ENCODE results near the gene PRPF8. TPM values are rescaled to one million over a fixed set of nuclear protein-coding genes. Genes with fewer than 3 reads are reported as not detected.

Gene PRPF8
- total and polyA plus RNA-seq, 2 of the 8 experiments (the other 6 are each of a cell fraction or from before 2014, with no cell fraction given), result 329 to 337 TPM

GRCh38 chr17:1630662-1631061 is 54.0 kb downstream of the PRPF8 start:
- POLR2A ChIA-PET (ENCODE audit: partially characterized antibody), result interaction anchor here (1.2 to 6.2 kb wide), 4 partner anchors 9 to 56 kb away, joined by 4 to 29 read pairs (median 12); no protein-coding TSS in a partner anchor
- no peak overlapping the region for H3K27ac ChIP-seq (ENCODE audit: low read depth, low read length)
- no peak overlapping the region for H4K91ac ChIP-seq (replicated peaks; ENCODE audit: insufficient read length, low read length)
- no peak overlapping the region for H2BK20ac ChIP-seq (ENCODE audit: low read length)
- H3K36me3 ChIP-seq (ENCODE audit: control insufficient read depth in 2 of 4, insufficient read depth in 4 of 4, low read length in 3 of 4), result no peaks in the 10 kb centered on the region
- no peak overlapping the region for H2BK12ac ChIP-seq (ENCODE audit: low read depth, low read length)
- peaks cover 14% of the 10 kb centered on the region for H3K23me2 ChIP-seq (ENCODE audit: low read depth, low read length)
- H4K20me1 ChIP-seq (replicated peaks in 1 of 2; ENCODE audit: control insufficient read depth in 1 of 2, insufficient read depth in 2 of 2, low read length in 2 of 2), result peaks cover 0 to 4% of the 10 kb centered on the region in 2 experiments
- no peak for DNase-seq (ENCODE audit: low read depth in 1 of 2, low spot score in 2 of 2)
- H3K79me2 ChIP-seq (ENCODE audit: control insufficient read depth in 1 of 2, insufficient read depth in 2 of 2, low read length in 2 of 2), result no peaks in the 10 kb centered on the region
- peaks cover 0 to 13% (median 5%) of the 10 kb centered on the region in 4 experiments; a peak in 5 of 7 replicates for H3K27me3 ChIP-seq (replicated peaks in 1 of 4; ENCODE audit: control insufficient read depth in 3 of 4, extremely low read depth in 1 of 4, insufficient read depth in 3 of 4, low read length in 3 of 4)
- H3K4me1 ChIP-seq (replicated peaks in 1 of 4; ENCODE audit: control insufficient read depth in 3 of 4, insufficient read depth in 4 of 4, low read length in 3 of 4), result peaks cover 0 to 7% (median 5%) of the 10 kb centered on the region in 4 experiments; a peak in 6 of 7 replicates
- H2BK5ac ChIP-seq (ENCODE audit: low read depth, low read length), result no peak overlapping the region
- no peak overlapping the region for H4K8ac ChIP-seq (ENCODE audit: extremely low read depth, insufficient read depth, low read length)
- H3K4me2 ChIP-seq (ENCODE audit: insufficient read depth in 1 of 2, low read depth in 2 of 2, low read length in 2 of 2), result no peak overlapping the region
- no peak overlapping the region for H4K5ac ChIP-seq (ENCODE audit: insufficient read length, low read depth, low read length)
- H3K79me1 ChIP-seq (ENCODE audit: low read depth, low read length), result no peaks in the 10 kb centered on the region
- TF ChIP-seq JUND (IDR thresholded peaks at IDR 0.05; ENCODE audit: low read length), result 0 out of 2 replicates have a peak, but pooled peaks have one; percentile 30
- TF ChIP-seq ASH2L (IDR thresholded peaks at IDR 0.05; ENCODE audit: low read length), result no peak
- no peak overlapping the region for H2AFZ ChIP-seq (ENCODE audit: low read length)
- WGBS, 2 experiments (ENCODE audit: extremely low coverage in 1 of 2, insufficient coverage in 1 of 2, insufficient read length in 1 of 2, insufficient replicate concordance in 2 of 2, low coverage in 1 of 2, low lambda C conversion rate in 2 of 2, missing lambda C conversion rate in 1 of 2), result 76% methylated on average over 4 of the region's 4 CpGs; no CpG with 5 or more reads in 1 of the 2 experiments
- H2BK120ac ChIP-seq (replicated peaks; ENCODE audit: low read depth, low read length), result no peak overlapping the region
- H3K9ac ChIP-seq (replicated peaks in 1 of 4; ENCODE audit: extremely low read depth in 1 of 4, low read depth in 3 of 4, low read length in 3 of 4), result no peak overlapping the region
- no peaks in the 10 kb centered on the region for H3K9me3 ChIP-seq (ENCODE audit: insufficient read depth in 2 of 2, low read depth in 1 of 2, low read length in 1 of 2)
- H3K14ac ChIP-seq (ENCODE audit: insufficient read length), result no peak overlapping the region
- no peak overlapping the region for H3K23ac ChIP-seq (ENCODE audit: insufficient read length)
- no peak overlapping the region for H2AK5ac ChIP-seq (ENCODE audit: low read depth, low read length)
- no peak overlapping the region for H2BK15ac ChIP-seq (ENCODE audit: low read length)
- H3K18ac ChIP-seq (ENCODE audit: extremely low read depth, low read length), result no peak overlapping the region
- no peak overlapping the region for H3K4ac ChIP-seq (replicated peaks; ENCODE audit: insufficient read length, low read depth, low read length)
- no peak for FAIRE-seq
- CTCF ChIA-PET (ENCODE audit: partially characterized antibody), result interaction anchor here (0.6 to 14.5 kb wide), 26 partner anchors 7 to 115 kb away, joined by 3 to 146 read pairs (median 4); partner anchors contain the start of gene SCARF1
- no peak overlapping the region for H3K4me3 ChIP-seq (ENCODE audit: extremely low read depth in 1 of 4, insufficient read depth in 2 of 4, low read depth in 3 of 4, low read length in 4 of 4)
- no peak overlapping the region for H3K56ac ChIP-seq (replicated peaks; ENCODE audit: insufficient read length, low read depth, low read length)
